SKM-1 (cell line): ENCODE results near the gene ARL14EP.

ENCODE experiments used
- DNase-seq: peaks from one replicate; lab custom pipeline; 2025; ENCODE audit not compliant: unreplicated experiment; lab: John Stamatoyannopoulos, UW

ARL14EP gene

DNA sequence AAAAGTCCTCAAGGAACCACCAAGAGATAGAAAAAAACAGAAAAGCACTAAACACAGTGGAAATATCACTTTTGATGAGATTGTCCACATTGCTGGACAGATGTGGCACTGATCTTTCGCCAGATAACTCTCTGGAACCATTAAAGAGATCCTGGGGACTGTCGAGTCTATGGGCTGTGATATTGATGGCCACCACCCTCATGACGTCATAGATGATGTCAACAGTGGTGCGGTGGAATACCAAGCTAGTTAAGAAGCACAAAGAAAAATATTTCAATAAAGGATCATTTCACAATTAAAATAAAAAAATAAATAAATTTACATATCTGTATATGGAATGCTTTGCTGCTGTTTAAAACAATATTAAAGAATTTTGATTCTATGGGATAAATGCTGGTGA is 45.5 kb downstream of the ARL14EP start:
- DNase-seq: no peak

DNA sequence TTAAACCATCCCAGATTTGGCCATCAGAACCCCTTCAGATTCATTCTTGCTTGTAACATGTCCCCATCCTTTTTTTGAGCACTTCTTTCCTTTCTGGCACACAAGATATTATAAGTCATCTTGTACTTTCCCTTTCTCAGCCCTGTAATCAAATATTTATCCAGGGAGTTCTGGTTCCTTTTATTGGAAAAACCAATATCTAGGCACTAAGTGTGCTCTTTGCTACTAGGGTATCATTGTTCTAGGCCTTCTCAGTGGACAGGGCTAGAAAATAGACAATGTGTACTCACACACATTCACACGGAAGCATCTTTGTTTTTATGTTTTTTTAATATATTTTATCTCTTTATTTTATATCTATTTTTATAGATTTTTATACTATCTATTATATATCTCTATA is 47.3 kb downstream of the ARL14EP start:
- DNase-seq: no peak

DNA sequence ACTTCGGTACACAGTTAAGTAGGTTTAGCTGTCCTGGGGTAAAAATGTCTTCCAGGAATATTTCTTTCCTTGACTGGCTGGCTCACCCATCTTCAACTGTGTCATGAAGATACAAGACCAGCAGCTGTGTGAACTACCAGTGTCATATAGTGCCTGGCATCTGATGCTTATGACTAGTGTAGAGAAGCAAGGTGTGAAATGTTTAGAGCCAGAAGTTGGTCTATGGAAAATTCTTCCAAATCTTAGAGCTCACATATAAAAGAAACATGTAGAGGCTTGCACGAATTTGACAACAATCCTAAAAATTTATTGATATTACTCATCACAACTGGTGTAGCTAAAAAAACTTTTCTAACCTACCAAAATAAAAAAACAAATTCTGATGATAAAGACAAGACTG is 54.4 kb downstream of the ARL14EP start:
- DNase-seq: no peak

DNA sequence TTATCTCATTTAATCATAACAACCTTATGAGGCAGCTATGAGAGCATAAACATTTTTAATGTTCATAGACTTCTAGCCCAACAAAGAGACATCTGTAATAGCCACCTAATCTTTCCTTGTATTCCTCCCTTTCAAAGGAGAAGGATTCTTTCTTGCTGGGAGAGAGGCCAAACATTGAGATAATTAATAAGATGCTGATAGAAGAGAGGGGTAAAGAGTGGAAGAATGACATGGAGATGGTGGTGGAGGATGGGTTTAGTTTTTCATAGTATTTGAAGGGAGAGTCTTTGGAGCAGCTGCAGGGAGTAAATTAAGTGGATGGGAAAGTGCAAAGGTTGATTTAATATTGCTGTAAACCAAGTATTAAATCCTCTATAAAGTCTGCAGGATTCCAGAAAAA is 57.9 kb downstream of the ARL14EP start:
- DNase-seq: no peak

DNA sequence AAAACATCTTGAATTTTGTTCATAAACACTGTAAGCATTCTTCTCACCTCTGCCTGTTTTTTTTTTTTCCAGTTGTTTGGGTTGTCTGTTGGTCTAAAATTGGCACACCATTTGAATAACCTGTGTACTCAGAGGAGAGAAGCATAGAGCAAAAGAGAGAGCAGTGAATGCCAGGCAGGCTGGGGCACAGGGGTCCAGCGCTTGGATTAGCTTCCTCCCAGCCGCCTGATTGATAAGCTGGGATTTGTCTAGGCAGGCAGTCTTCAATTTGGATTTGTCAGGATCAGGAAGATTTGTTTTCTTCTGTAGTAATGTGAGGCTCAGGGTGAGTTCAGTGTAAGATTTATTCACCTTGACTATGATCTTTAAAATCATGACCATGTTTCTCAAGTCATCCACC is 59.0 kb downstream of the ARL14EP start:
- DNase-seq: no peak
